ENCODE data around the gene HRCT1. TPM values are rescaled to one million over a fixed set of nuclear protein-coding genes. Genes with fewer than 3 reads are reported as not detected.
A peak's percentile ranks its signal among the peaks of the same experiment; 100 is the strongest.

The HRCT1 gene
- total RNA-seq, 1 donor from 2014 or later = not detected

DNA sequence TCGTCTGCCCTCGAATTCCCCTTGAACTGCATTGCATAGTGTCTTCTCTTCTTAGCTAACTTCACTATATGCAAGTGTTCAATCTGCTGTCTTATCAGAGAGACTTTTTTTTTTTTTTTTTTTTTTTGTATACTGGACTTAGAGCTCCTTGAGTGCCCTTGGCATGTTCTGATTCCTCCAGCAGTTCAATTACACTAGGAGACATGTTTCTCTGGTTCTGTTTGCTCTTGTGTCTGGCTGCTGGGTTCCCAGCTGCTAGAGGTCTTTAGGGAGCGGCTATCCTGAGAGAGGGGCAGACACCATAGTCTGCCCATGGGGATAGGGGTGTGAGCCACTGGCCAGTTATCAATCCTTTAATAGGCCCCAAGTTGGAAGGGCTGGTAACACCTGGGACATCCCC, 38.8 kb downstream of the HRCT1 start:
- DNase-seq = no peak

GRCh38 chr9:35945341-35946018, 39.5 kb downstream of the HRCT1 start:
- peak; percentile 87 for DNase-seq

- DNase-seq = no peak
These were observed 42.4 kb downstream of the HRCT1 start for GRCh38 chr9:35948451-35948850.

- no peak for DNase-seq
These were observed 42.9 kb downstream of the HRCT1 start for GRCh38 chr9:35948901-35949318.

- DNase-seq = no peak
These were observed 45.7 kb downstream of the HRCT1 start for GRCh38 chr9:35951736-35952135.

- DNase-seq = no peak
These were observed 46.7 kb downstream of the HRCT1 start for GRCh38 chr9:35952526-35953191.

DNA sequence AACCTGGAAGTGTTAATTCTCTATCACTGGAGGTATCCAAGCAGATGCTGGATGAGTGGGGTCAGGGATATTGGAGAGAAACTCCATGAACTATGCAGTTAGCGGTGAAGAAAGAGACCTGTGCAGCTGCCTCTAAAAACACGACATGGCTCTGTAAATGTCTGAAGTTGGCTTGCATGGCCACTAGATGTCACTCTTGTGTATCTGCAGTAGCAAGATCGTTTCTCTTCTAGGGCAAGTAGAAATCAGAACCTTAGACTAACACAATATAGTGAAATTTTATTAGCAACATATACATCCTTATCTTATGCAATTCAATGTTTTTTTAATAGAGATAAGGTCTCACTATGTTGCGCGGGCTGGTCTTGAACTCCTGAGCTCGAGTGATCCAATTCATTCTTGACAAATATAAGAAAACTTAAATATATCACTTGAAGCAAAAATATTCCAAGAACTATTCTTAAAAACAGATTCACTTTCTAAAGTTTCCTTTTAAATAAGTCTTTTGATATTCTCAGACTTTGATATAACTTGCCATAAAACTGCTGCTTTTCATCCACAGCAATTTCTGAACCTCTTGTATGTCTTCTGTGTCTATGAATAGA, 49.0 kb downstream of the HRCT1 start:
- DNase-seq = peak; percentile 88

- no peak for DNase-seq
These were observed 50.6 kb downstream of the HRCT1 start for GRCh38 chr9:35956651-35957050.

Other genes with a start within 250 kb of the HRCT1 start
- gene RMRP, start 248.2 kb upstream of the HRCT1 start, total RNA-seq = 2,887 TPM
- 16.9 TPM for gene CCDC107, start 247.9 kb upstream of the HRCT1 start, total RNA-seq
- gene ARHGEF39, start 241.0 kb upstream of the HRCT1 start, total RNA-seq = 1.0 TPM
- 0.82 TPM for gene CA9, start 232.3 kb upstream of the HRCT1 start, total RNA-seq
- 3,889 TPM for gene TPM2, start 216.3 kb upstream of the HRCT1 start, total RNA-seq
- gene TLN1, start 174.0 kb upstream of the HRCT1 start, total RNA-seq = 210 TPM
- gene CREB3, start 173.5 kb upstream of the HRCT1 start, total RNA-seq = 20.3 TPM
- gene GBA2, start 157.0 kb upstream of the HRCT1 start, total RNA-seq = 43.6 TPM
- gene RGP1, start 156.9 kb upstream of the HRCT1 start, total RNA-seq = 16.7 TPM
- not detected for gene MSMP, start 151.9 kb upstream of the HRCT1 start, total RNA-seq
- gene NPR2, start 114.6 kb upstream of the HRCT1 start, total RNA-seq = 24.5 TPM
- 3.7 TPM for gene SPAG8, start 93.9 kb upstream of the HRCT1 start, total RNA-seq
- 18.1 TPM for gene HINT2, start 91.2 kb upstream of the HRCT1 start, total RNA-seq
- gene FAM221B, start 77.5 kb upstream of the HRCT1 start, total RNA-seq = not detected
- gene TMEM8B, start 77.0 kb upstream of the HRCT1 start, total RNA-seq = 8.2 TPM
- gene OR13J1, start 35.8 kb upstream of the HRCT1 start, total RNA-seq = not detected
- gene SPAAR, start 3.3 kb downstream of the HRCT1 start, total RNA-seq = 1.8 TPM
- gene OR2S2, start 52.0 kb downstream of the HRCT1 start, total RNA-seq = not detected
- gene RECK, start 130.7 kb downstream of the HRCT1 start, total RNA-seq = 22.9 TPM
- gene GLIPR2, start 230.5 kb downstream of the HRCT1 start, total RNA-seq = 49.3 TPM